ENCODE measurements around the gene SUN2. TPM values are rescaled to one million over a fixed set of nuclear protein-coding genes. Genes with fewer than 3 reads are reported as not detected.

The SUN2 gene
- total RNA-seq, 1 experiment from 2014 or later, result 31.8 TPM

DNA sequence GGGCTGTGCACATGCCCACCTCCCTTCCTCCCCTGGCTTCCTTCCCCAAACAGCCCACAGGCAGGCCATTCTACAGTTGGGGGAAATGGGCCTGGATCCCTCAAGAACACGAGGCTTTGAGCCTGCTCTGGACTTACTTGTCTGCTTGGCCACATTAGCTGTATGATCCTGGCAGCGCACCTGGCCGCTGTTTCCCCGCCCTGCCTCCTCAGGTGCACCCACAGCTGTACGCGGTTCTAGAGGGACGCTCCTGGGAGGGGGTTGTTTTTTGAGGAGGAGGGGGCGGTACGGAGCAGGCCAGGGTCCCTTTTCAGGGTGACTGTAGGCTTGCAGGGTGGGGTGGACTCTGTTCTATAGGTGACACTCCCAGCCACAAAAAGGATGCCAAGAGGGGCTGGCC, 11.5 kb upstream of the SUN2 start:
- DNase-seq, result no peak
- no peak overlapping the region for H3K4me3 ChIP-seq (ENCODE audit: insufficient read depth, low read depth, low read length)
- no peaks in the 10 kb centered on the region for H3K36me3 ChIP-seq (replicated peaks; ENCODE audit: control insufficient read depth, insufficient read depth, low read length)
- H3K27me3 ChIP-seq (ENCODE audit: control insufficient read depth, insufficient read depth, low read length), result no peaks in the 10 kb centered on the region

DNA sequence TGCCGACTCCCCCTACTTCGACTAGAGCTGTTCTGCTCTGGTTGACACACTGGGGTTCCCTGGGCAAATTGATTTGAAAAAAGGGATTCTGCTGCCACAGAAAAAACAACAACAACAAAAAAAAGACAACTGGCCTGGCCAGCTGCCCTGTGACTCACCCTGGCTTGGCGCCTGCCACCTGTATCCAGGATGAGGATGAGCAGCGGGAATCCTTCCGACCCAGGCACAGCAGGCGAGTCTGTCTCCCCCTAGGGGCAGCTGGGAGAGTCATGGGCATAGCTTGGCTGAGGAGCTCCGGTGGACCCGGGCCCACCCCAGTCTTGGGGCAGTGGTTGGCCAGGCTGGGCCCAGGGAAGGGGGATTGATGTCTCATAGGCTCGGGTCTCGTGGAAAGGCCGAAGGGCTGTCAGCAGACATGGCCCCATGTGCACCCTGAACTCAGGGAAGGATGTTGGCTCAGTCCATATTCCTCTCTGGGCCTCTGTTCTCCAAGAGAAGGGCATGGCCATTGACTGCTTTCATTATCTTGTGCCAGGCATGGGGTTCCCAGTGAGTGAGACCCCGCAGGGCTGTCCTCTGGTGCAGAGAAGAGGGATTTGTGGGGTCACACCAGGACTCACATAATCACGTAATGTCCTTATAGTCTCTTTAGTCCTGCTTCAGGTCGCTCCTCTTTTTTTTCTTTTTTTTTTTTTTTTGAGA, 10.4 kb upstream of the SUN2 start:
- H3K27me3 ChIP-seq (ENCODE audit: control insufficient read depth, insufficient read depth, low read length), result no peaks in the 10 kb centered on the region
- H3K36me3 ChIP-seq (replicated peaks; ENCODE audit: control insufficient read depth, insufficient read depth, low read length), result no peaks in the 10 kb centered on the region
- DNase-seq, result peak; percentile 96
- no peak overlapping the region for H3K4me3 ChIP-seq (ENCODE audit: insufficient read depth, low read depth, low read length)

DNA sequence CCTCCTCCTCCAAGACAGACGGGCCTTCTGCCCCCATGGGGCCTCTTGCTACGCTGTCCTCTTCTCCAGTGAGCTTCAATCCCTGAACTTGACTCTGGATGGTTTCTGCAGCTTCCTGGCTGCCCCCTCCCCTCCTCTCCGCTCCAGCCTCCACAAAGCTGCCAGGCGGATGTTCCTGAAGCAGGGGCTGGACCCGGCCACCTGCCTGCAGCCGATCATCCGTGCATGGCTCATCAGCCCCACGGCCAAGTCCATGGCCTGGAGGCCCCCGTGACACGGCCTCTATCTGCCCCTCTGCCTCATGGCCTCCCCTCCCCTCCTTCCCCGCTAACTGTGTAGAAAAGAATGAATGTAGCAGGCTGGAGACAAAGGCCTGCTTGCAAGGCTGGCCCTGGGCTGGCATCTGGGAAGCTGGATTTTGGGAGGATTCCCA, 6.8 kb upstream of the SUN2 start:
- Histone ChIP-seq H3K27me3 (ENCODE audit: control insufficient read depth, insufficient read depth, low read length) (no peaks in the 10 kb centered on the region; the same call in 1 of the 2 replicates), H3K36me3 (replicated peaks; ENCODE audit: control insufficient read depth, insufficient read depth, low read length) (no peaks in the 10 kb centered on the region)
- no peak for DNase-seq

DNA sequence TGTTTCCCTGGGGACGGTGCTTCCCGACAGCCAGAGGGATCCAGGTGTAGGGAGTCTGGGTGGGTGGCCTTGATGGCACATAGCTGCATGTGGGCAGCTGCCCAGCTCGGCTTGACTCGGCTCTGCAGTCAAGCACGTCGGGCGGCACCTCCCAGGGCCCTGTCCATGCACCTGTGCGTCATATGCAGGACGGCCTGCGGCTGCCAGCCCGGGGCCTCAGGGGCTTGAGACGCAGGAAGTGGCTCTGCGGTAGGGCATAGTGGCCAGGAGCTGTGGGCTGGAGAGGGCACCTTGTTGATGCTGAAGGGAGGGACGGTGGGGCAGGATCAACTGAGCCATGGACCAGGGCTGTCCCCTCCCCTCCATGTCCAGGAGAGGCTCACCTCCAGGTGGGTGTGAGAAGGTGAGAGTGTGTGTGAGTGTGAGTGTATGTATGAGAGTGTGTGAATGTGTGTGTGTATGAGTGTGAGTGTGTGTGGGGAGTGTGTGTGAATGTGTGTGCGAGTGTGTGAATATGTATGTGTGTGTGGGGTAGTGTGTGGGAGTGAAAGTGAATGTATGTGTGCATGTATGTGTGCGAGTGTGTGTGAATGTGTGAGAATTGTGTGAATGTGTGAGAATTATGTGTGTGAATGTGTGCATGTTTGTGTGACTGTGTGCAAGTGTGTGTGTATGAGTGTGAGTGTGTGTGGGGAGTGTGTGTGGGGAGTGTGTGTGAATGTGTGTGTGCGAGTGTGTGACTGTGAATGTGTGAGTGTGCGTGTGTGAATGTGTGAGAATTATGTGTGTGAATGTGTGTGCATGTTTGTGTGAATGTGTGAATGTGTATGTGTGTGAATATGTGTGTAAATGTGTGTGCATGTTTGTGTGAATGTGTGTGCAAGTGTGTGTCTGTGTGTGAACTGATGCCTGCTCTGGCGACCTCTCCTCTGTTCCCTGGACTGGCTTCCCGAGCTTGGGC, 5.7 kb upstream of the SUN2 start:
- Histone ChIP-seq H3K4me3 (ENCODE audit: insufficient read depth, low read depth, low read length) (no peak overlapping the region), H3K27me3 (ENCODE audit: control insufficient read depth, insufficient read depth, low read length) (peaks cover 2% of the 10 kb centered on the region; the same call in 1 of the 2 replicates), H3K36me3 (replicated peaks; ENCODE audit: control insufficient read depth, insufficient read depth, low read length) (no peaks in the 10 kb centered on the region)
- no peak for DNase-seq

More for the DNA sequence above, 6.8 kb upstream of the SUN2 start:
- no peak overlapping the region for H3K4me3 ChIP-seq (ENCODE audit: insufficient read depth, low read depth, low read length)

DNA sequence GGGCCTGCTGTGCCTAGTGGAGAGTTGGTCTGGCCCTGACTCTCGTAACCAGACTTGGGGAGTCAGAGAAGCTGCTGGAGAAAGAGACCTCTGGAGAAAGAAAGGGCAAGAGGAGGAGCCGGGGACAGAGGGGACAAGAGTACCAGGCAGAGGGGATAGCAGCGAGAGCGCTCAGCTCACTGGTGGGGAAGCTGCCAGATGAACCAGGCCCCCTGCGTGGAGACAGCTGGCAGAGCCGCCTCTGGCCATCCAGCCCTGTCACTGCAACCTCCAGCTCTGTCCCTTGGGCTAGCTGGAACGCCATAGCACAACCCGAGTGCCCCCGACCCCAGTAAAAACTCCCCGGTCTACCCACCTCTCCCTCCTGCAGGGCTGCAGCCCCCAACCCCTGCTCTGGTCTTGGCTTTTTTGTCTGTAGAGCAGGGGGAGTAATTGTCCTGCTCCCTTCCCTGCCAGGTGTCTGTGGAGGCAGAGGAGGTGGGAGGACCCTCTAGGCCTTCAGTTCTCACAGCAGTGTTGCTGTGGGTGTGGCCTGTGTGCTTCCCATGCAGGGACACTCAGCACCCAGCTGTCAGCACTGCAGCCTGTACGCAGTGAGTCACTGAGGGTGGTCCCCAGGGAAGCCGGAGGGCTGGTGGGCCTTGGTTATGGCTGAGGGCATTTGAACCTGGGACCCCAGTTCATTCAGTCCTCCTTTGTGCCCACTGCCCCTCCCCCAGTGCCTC, 4.8 kb upstream of the SUN2 start:
- Histone ChIP-seq H3K27me3 (ENCODE audit: control insufficient read depth, insufficient read depth, low read length) (peaks cover 2% of the 10 kb centered on the region; the same call in 1 of the 2 replicates), H3K36me3 (replicated peaks; ENCODE audit: control insufficient read depth, insufficient read depth, low read length) (no peaks in the 10 kb centered on the region), H3K4me3 (ENCODE audit: insufficient read depth, low read depth, low read length) (no peak overlapping the region)
- DNase-seq, result no peak

DNA sequence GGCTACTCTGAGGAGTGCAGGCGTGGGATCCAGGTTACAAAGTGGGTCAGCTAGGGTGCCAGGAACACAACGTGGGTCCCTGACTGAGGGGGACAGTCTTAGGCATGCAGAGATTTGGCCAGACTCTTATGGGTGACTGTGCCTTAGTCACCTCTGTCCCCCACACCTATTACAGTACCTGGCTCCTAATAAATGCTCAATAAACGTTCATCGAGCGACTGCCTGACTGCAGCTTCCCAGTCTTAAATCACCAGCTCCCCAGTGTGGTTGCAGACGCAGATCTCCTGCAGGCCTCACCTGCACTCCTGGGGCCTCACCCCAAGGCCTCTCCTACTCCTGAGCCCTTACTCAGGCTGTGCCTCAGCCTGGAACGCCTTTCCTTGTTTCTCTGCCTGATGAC, 3.2 kb upstream of the SUN2 start:
- H3K27me3 ChIP-seq (ENCODE audit: control insufficient read depth, insufficient read depth, low read length), result peaks cover 2% of the 10 kb centered on the region; the same call in 1 of the 2 replicates
- H3K4me3 ChIP-seq (ENCODE audit: insufficient read depth, low read depth, low read length), result no peak overlapping the region
- H3K36me3 ChIP-seq (replicated peaks; ENCODE audit: control insufficient read depth, insufficient read depth, low read length), result no peaks in the 10 kb centered on the region
- no peak for DNase-seq

DNA sequence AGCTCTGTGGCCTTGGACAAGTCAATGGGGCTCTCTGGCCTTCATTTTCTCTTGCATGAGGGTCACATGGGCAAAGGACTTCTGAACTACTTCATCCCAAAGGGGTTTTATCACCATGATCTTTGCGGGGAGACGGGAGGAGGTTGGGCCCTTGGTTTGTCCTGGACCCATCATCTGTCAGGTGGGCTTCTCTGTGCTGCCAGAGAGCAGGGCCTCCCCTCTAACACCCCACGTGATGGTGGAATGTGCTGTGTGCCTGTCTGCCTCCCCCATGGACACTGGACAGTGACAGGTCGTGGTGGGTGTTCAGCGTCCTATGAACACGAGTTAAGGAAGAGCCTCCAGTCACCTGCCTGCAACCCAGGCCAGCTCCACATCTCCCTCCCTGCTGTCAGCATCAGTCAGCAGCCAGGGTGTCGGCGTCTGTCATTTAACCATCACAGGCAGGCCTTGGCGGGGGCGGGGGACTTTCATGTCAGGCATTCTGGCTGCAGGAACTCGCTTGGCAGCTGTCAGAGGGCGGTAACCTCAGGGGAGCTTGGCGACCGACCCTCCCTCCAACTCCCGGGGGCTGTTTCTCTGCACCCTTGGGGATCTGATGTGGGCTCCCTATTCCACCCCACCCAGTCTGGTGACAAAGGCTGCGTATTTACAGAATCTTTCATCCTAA, 2.6 kb upstream of the SUN2 start:
- no peaks in the 10 kb centered on the region for H3K36me3 ChIP-seq (replicated peaks; ENCODE audit: control insufficient read depth, insufficient read depth, low read length)
- DNase-seq, result no peak
- no peak overlapping the region for H3K4me3 ChIP-seq (ENCODE audit: insufficient read depth, low read depth, low read length)
- H3K27me3 ChIP-seq (ENCODE audit: control insufficient read depth, insufficient read depth, low read length), result peaks cover 2% of the 10 kb centered on the region

DNA sequence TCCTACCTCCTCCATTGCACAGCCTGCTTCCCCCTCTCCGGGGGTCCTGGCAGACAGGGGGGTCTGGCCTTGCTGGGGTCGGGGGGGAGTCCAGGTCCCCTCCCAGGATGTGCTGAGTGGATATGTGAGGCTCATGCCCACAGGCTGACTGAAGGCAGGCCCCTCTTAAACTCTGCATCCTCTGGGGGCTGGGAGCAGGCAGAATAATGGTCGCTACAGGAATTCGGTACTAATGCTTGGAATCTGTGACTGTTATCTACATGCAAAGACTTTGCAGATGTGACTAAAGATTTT, 1.6 kb upstream of the SUN2 start:
- Histone ChIP-seq H3K27me3 (ENCODE audit: control insufficient read depth, insufficient read depth, low read length) (peaks cover 2% of the 10 kb centered on the region), H3K36me3 (replicated peaks; ENCODE audit: control insufficient read depth, insufficient read depth, low read length) (no peaks in the 10 kb centered on the region), H3K4me3 (ENCODE audit: insufficient read depth, low read depth, low read length) (no peak overlapping the region)
- no peak for DNase-seq

DNA sequence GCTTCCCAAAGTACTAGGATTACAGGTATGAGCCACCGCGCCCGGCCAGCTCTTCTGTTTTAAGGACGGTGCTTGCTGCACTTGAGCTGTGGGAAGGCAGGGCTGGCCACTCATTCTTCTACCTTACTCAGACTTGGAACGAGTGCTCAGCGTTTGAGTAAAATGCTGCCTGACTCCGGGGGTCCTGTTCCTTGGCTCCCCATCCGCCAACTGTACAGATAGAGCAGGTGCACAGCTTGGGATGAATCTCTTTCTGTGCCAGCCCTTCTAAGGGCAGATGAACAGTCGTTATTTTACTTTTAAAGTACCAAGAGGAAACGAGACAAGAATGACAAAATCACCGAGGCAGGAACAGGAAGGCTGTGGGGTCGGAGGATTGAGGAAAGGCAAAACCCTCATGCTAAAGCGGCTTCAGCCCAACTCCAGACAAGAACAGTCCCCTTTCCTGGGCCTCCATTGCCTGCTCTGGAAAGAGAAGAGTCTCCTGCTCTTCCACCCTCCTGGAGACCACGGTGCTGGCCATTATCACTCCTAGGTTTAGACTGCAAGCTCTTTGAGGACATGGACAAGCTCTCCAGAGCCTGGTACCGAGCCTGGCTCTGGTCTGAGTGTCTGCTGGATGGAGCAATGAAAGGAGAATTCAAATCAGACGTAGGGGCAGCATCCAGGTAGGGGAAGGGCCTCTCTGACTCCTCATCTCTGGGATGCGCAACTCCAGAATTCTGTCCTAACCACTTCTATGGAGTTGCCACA, 1.1 kb upstream of the SUN2 start:
- peak overlapping the region; percentile 84; the same call in 1 of the 2 replicates for H3K4me3 ChIP-seq (ENCODE audit: insufficient read depth, low read depth, low read length)
- DNase-seq, result no peak
- peaks cover 2% of the 10 kb centered on the region for H3K27me3 ChIP-seq (ENCODE audit: control insufficient read depth, insufficient read depth, low read length)
- H3K36me3 ChIP-seq (replicated peaks; ENCODE audit: control insufficient read depth, insufficient read depth, low read length), result no peaks in the 10 kb centered on the region

DNA sequence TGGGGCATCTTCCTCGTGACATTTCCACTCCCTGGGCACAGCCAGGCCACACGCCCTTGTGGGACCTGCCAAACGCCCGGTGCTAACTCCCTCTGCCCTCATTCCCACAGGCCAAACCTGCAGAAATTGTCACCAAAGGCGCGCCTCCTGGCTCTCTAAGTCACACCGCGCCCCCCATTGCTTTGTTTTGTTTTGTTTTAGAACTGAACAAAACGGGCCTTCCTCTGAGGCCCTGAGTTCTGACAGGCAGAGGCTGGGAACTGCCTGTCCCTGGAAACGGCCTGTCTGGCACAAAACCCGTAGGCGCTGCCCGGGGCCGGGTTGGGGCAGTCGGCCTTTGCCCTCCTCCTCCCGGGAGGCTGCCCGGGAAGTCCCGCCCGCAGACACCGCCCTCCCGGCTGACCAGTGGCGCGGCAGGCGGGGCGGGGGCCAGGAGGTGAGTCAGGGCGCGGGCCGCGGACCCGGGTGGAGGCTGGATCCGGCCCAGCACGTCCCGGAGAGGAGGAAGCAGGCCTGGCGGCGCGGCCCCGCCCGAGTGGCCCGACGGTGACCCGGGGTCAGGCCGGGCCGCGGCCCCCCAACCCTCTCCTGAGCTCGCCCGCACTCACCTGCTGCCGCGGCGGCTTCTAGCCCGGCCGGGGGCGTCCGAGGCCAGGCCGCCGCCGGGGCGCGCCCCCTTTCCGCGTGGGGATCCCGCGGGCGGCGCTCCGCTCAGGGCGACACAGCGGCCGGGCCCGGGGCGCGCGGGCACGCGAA, 465 bp downstream of the SUN2 start:
- Histone ChIP-seq H3K4me3 (ENCODE audit: insufficient read depth, low read depth, low read length) (peak overlapping the region; percentile 84), H3K27me3 (ENCODE audit: control insufficient read depth, insufficient read depth, low read length) (peaks cover 2% of the 10 kb centered on the region), H3K36me3 (replicated peaks; ENCODE audit: control insufficient read depth, insufficient read depth, low read length) (no peaks in the 10 kb centered on the region)
- peak; percentile 93 for DNase-seq

DNA sequence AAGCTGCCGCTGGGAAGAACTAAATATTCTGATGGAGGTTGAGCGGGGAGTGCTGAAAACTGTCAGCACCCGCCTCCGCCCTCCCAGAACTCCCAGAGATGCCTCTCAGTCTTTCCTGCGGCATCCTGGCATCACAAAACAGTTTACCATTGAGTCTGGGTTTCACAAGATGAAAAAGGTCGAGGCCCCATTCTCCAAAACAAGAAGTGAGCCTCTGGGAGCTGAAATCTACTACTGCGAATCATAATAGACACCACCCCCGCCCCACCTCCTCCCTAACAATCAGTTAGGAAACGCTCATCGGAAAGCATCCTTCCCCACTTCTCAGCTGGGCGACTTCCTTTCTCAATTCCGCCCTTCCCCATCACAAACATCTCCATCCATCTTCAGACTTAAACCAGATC, 1.0 kb downstream of the SUN2 start:
- no peaks in the 10 kb centered on the region for H3K36me3 ChIP-seq (replicated peaks; ENCODE audit: control insufficient read depth, insufficient read depth, low read length)
- peak overlapping the region; percentile 84 for H3K4me3 ChIP-seq (ENCODE audit: insufficient read depth, low read depth, low read length)
- peaks cover 2% of the 10 kb centered on the region for H3K27me3 ChIP-seq (ENCODE audit: control insufficient read depth, insufficient read depth, low read length)
- DNase-seq, result peak; percentile 76

DNA sequence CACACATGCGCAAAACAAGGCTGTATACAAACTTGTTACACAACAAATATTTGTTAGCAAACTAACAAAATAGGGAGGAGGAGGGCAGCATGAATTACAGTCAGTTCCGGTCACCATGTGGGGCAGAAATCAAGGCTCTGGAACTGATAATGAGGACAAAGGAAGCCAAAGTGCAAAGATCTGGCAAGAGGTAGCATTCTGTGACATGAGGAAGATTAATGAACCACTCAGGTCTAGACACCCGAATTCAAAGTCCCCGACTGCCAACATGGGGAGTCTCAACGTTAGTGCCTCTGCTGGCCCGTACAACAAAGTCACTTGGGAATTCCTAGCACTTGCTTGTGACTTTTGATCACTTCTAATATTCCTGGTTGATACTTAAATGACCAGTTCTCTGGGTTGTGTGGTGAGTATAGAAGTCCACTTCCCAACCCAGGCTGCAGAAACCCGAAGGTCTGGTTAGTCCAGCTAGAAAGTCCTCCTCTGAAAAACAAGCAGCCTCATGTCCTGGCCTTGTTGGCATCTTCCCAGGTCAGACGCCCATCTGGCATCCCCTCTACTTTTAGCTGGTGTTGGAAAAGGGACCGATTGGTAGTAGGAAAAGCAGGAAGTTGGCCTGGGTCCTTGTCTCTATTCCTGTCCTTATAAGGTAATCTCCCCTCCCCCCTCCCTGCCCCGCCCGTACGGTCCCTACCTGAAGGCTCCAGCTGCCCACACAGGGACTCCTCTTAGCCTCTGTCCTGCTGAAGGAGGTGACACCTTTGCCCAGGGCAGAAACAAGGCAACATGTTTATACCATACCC, 1.6 kb downstream of the SUN2 start:
- DNase-seq, result peak; percentile 89
- H3K4me3 ChIP-seq (ENCODE audit: insufficient read depth, low read depth, low read length), result peak overlapping the region; percentile 84
- peaks cover 2% of the 10 kb centered on the region for H3K27me3 ChIP-seq (ENCODE audit: control insufficient read depth, insufficient read depth, low read length)
- 0 out of 2 replicates have a peak, but pooled peaks cover 2% of the 10 kb centered on the region for H3K36me3 ChIP-seq (replicated peaks; ENCODE audit: control insufficient read depth, insufficient read depth, low read length)
